Activated CD4-positive, alpha-beta T cell treated with anti-CD3 and anti-CD28 coated beads, Interleukin-2, amount 50 U/mL, for 16 hours (primary cell): ENCODE data around the gene CASP6.

Experiments used
- DNase-seq: peaks from one replicate; pipeline ENCODE4 v3.0.0-alpha.2; 2020

CASP6 gene

DNA sequence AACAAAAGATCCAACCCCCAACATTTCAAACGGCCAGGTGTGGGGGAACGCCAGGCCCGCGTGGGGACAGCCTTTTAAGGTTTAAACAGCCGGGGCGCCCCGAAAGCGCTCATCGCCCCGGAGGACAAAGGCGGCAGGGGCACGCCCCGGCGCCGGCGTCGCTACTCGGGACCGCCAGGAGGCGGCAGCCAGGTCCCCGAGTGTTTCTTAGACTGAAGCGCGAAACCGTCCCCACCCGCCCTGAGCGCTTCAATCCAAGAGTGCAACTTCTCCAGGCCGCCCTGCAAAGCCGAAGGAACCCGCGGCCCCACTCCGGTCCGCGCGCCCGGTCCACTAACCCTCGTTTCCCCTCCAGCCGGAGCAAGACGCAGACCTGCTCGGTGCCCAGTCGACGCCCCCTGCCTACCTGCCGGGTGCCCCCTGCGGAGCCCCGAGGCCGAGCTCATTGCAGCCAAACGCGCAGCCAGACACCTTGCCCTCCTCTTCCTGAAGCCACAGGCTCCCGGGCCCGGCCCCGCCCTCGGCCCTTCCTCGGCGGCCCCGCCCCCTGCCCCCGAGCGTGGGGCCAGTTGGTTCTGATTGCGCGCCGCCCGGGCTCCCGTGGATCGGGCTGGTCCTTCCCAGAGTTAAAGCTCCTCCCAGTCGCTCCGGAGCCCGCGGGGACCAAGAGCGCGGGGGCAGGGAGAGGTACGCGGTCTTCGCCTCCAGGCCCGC is at the start of gene CASP6:
Gene CASP6 (minus strand): TSS at position 496 of the 714 bp plus-strand sequence. CDS start 50 bp downstream, at position 446.
- DNase-seq, result peak; percentile 74

DNA sequence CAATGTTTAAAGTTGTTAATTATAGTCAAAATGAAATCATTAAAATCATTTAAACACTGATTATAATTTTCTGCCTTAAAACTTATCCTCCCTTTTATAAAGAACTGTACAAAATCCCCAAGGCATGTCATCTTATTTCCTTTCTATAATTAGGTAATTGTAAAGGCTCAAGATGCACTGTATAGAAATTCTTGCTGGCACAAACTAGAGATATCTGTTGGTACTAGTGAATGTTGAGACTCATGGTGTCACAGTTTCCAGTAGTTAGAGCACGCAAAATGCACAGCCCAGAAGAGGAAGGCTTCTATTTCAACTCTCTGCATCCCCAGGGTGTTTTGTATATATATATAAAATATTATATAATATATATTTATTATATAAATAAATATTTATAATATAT is 49.3 kb upstream of the CASP6 start:
- no peak for DNase-seq

DNA sequence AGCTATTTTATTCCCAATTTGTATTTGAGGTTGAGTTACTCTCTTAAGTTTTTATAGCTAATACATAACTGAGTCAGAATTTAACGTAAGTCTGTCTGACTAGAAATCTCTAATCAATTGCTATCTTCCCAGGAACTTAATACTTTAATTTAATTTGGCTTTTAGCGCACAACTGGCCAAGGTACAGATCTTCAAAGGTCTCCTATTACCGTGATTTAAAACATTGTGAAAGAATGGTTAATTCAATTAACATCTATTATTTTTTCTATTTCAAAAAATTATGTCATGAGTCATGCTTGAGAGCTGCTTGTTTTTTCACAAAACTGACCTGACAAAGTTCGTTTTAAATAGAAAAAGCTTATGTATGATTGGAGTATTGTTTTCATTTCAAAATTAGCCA is 48.6 kb upstream of the CASP6 start:
- DNase-seq, result no peak

DNA sequence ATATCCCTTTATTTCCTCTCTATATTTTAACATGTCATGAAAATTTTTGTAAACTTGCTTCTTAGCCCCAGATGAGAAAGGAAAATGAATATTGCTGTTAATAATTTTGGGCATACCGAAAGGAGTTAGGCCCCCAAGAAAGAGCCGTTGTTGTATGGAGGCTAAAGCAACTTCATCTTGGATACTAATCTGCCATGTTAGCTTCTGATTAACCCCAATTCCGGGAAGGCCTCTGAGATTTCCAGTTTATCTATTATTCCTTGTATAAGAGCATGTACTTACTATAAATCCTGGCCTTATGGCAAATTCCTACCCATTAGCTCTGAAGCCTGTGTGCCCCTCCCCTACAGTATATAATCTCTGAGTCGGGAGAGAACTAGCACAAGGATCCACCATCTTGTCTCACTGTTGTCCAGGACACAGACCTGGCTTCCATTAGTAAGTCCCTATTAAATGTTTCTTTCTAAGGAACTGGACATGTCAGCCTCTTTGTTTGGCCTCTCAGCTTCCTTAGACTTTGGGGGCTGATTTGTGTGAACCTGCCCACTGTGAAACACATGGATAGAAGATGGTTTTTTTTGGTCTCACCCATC is 47.5 kb upstream of the CASP6 start:
- DNase-seq, result no peak

DNA sequence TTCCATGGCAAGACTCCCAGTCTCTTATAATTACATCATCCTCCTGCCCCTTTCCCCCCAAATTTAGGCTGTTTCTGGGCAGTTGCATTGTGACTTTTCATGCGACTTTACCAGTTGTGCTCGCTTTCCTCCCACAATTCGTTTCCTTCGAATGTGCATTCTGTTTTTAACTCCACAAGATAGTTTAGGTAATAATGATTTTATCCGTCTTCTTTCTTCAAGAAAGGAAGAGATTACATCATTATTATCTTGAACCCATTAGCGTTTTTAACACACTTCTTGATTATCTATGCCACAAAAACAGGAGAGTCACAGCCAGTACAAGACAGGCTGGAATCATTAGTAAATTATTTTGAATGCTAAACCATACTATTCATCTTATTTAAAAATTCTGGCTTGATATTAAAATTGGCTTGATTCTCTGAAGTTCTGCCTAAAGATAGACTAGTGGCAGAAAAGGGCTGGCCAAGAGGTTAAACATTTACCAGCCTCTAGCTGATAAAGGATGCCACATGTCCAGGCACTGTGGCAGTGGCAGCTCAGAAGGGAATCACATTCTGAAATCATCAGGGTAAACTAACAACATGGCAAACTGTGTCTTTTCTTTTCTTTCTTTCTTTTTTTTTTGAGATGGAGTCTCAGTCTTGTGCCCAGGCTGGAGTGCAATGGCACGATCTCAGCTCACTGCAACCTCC is 46.3 kb upstream of the CASP6 start:
- no peak for DNase-seq

DNA sequence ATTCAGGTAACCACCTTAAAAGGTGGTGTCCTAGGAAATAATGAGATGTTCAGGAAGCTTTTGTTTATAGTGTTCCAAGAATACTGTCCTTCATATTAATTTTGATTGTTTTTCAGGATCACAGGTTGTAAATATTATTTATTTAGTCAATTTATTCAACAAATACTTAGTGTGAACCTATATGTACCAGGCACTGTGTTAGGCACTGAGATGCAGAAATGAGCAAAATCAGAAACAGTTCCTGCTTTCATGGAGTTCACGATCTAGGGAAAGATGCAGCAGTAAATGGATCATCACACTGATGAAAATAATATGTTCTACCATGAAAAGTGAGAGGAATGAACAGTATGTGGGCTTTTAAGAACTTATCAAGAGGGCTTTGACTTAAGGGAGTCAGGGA is 44.9 kb upstream of the CASP6 start:
- DNase-seq, result no peak

DNA sequence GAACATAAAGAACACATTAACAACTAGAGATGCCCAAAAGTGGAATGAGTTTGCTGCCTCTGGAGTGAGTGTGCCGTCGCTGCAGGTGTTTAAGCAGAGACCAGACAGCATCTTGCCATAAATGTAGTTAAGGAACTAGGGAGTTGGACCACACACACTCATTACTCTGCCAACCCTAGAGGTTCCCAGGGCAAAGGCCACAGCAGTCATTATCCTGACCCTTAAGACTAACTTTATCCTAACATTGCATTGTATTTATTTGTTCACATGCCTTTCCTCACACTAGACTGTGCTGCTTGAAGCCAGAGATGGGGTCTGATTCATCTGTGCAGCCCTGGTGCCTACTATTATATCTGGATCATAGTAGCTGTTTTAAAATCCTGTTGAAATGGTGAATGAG is 43.5 kb upstream of the CASP6 start:
- no peak for DNase-seq

DNA sequence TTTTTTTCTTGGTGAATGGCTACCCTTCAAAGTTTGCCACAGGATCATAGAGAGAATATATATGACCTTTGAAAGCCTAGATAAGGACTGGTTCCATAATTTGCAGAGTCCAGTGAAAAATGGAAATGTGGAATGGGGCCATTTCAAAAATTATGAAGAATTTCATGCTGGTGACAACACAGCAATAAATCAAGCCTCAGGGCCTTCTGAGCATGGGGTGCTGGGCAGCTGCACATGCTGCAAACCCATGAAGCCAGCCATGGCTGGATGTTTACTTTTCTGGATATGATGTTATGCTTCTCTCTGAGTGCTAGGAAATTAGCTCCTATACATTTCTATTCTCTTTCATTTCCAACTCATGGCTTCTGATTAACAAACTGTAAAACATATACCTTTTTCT is 42.6 kb upstream of the CASP6 start:
- no peak for DNase-seq

DNA sequence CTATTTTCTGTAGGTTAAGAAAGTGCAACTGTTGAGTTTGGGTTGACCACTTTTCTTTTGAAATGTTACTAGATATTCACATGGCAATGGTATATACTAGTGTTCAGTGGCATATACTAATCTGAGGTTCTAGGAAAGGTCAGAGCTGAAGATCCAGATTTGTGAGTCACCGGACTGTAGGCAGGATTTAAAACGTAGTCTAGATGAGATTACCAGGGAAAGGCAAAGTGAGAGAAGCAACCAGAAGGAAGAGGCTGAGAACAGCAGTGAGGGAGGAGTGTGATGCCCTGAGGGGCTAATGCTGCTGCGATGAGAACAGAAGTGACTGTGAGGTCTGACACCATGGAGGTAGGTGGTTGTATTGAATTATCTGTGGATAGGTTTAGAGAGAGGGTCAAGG is 36.3 kb upstream of the CASP6 start:
- DNase-seq, result no peak

DNA sequence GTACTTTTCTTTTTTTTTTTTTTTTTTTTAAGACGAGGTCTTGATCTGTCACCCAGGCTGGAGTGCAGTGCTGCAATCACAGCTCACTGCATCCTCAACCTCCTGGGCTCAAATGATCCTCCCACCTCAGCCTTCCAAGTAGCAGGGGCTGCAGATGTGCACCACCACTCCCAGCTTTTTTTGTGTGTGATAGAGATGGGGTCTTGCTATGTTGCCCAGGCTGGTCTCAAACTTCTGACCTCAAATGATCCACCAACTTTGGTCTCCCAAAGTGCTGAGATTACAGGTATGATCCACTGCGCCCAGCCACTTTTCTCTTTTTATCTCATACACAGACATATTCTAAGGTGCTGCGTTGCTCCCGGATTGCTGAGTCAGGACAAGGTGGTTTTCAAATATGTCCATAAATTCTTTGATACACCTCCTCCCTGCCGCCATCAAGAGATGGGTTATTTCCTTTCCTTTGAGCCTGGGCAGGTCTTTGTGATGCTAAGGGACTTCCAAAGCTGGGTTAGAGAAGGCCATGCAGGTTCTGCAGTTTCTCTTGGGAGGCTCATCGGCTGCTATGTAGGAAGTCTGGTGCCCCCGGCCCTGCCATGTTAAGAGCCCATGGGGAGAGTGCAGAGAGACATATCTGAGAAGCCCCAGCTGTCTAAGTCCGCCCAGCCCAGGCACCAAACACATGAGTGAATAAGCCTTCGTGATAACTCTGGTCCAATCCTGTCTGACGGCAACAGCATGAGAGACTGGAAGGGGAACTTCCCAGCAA is 35.0 kb upstream of the CASP6 start:
- no peak for DNase-seq

DNA sequence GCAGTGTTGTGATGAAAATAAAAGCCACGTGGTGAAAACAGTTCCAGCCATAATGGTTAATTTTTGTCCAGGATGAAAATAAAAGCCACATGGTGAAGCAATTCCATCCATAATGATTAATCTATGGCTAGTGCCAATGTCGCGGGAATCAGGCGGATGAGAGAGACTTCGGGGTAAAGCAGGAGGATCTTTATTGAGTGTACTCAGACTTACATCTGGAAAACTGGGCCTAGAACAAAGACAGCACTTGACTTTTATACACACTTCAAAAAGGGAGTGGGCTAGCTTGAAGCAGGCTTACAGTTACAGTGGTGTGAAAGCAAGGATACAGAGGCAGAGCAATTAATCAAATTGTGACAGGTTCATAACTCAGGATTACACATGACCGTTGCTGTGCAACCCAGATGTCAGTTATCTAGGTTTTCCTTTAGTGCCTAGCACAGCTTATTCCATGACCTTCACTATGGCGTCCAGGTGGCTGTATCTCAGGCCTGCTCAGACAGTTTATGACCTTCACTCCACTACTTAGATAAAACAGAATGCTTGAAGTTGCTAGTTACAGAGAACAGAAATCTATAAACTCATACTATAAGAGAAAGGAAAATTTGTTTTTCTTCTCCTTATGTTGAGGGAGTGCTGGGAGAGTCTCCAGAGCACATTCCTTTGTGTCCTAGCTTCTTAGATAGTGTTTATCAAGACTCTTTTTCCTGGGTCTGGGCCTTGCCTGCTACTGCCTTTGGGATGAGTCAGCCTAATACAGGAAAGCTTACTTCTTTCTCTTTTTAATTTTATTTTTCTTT is 32.5 kb upstream of the CASP6 start:
- DNase-seq, result no peak

DNA sequence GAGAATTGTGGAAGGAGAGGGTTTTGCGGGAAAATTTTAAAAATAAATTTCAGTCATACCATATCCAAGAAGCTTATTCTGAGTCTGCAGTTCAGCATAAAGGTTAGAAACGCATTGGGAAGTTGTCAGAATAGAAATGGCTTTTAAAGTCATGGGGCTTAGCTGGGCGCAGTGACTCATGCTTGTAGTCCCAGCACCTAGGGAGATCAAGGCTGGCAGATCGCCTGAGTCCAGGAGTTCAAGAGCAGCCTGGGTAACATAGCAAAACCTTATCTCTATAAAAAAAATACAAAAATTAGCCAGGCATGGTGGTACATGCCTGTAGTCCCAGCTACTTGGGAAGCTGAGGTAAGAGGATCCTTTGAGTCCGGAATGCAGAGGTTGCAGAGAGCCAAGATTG is 30.5 kb upstream of the CASP6 start:
- no peak for DNase-seq

DNA sequence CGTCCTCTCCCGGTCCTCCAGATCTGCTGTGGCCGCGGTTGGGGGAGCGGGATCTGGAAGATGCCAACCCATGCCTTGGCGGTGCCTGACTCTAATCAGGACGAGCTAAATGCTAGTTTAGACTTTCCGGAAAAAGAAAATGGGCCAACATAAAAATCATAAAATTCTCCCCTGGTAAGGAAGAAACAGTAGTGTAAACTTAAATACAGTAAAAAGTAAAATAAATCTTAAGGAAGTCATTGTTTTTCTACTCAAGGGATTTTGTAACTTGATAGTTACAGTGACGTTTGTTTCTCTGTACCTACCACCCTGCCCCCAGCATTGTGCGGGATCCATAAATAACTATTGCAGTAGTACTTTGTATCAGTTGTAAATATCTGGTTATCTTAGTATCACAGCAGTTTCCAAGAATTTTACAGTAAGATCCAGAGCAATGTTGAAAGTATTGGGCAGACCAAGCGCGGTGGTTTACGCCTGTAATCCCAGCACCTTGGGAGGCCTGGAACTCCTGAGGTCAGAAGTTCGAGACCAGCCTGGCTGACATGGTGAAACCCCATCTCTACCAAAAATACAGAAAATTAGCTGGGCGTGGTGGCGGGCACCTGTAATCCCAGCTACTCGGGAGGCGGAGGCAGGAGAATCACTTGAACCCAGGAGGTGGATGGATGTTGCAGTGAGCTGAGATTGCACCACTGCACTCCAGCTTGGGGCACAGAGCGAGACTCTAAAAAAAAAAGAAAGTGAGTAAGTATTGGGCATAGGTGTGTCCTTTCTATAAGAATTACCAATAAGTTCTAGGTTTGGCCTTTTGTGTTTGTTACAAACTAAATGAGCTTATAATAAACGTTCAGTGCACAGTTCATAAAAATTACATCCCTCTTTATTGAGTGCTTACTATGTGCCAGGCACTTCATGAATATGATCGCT is 27.6 kb upstream of the CASP6 start:
- DNase-seq, result no peak

DNA sequence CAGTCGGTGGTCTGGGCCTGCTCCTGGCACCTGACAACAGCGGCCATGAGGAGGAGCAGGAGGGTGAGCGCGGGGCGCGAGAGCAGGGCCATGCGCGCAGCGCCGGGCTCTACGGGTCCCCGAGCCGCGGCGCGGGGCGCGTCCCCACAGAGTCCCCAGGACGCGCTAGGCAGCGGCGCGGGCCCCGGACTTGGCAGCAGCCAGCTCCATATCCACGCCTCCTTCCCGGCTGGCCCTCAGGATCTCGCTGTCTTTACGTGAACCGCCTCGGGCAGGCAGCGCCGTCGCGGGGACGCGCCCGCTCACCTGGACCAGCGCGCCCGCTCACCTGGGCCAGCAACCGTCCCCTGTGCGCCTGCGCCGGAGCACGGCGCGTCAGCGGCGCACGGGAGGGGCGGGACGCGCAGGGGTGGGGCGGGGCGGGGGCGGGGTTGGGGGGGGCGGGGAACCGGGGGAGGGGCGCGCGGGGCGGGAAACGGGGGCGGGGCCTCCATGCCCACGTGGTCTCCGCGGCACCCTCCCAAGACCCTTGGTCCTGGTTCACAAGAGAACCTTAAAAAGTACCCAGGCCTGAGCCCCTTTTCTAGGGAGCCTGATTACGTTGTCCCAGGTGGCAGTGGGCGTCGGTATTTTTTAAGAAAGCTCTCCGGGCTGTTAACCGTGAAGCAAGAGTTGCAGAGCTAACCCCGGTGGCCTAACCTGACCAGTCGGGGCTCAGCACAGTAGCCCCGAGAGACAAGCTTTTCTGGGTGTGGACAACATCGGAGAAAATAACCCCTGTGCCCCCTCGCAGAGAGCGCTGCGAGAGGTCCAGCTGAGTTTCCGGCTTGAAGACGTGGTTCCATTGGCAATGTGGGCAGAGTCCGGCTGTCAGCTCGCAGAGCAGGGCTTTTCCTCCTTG is 26.7 kb upstream of the CASP6 start, which contains the start of gene PLA2G12A:
Gene PLA2G12A (minus strand): TSS at position 353 of the 901 bp plus-strand sequence. CDS start 261 bp downstream, at position 92.
- peak; percentile 71 for DNase-seq

DNA sequence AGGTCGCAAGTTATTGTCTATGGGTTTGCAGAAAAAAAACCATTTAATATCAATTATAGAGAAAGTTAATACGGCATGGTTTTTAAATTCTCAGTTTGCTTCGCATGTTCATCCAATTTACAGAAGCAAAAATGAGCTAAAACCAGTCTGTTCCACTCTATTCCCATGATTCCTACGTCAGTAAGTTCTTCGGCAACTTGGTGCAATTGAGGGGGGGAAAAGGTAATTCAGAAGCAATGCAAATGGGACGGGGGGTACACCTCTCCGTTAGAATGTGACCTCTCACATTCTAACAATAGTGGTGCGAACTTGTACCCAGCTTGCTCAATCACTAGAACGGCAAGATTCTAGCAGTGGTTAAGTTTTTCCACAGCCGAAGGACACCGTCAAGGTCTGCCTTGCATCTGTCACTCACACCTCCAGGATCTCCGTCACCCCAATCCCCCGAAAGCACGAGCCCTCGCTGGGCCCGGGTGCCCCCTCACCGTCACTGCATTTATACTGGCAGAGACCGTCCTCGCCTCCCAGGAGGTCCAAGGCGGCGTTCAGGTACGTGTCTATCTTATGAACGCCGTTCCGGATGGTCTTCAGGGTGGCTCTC is 26.0 kb upstream of the CASP6 start:
- DNase-seq, result peak; percentile 16

DNA sequence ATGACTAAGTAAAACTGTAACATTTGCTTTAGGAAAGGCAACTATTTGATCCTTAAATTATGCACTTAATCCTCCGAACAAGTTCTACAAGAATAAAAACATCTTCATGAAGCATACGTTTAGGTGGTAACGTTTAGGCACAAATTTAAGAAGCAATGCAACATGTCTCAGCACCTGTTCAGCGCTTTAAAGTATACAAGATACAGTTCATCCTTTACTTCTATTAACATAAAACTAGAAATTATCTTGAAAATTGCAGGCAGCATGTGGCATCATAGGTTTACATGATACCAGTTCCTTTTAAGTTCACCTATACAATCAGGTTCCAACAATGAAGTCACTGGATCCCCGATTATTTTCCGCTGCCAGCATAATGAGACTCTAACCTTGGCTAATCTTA is 25.1 kb upstream of the CASP6 start:
- DNase-seq, result no peak

DNA sequence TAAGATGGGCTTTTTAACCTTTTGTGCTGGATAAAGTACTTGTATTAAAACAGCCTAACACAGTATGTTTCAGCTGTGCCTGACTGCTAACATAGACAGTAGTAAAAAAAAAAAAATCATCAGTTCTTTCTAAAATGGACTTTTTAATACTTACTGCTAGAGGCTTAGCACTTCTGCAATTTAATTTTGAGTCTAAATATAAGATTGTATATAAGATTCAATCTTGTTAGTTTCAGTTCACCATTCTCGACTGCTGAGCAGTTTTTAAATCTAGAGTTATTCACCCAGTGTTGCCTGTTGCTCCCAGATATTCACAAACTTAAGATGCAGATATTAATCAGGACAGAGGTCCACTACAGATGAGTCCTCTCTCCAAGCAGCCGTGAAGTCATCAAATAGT is 19.9 kb upstream of the CASP6 start:
- DNase-seq, result no peak

DNA sequence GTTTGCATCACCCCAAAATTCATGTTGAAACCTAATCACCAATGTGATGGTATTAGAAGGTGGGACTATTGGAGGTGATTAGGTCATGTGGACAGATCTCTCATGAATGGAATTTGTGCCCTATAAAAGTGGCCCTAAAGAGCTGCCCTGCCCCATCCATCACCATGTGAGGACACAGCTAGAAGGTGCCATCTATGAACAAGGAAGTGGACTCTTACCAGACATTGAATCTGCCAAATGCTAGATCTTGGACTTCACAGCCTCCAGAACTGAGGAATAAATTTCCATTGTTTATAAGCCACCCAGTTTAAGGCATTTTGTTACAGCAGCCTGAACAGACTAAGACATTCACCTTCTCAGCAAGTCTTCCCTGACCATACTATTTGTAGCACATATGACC is 19.1 kb upstream of the CASP6 start:
- no peak for DNase-seq

DNA sequence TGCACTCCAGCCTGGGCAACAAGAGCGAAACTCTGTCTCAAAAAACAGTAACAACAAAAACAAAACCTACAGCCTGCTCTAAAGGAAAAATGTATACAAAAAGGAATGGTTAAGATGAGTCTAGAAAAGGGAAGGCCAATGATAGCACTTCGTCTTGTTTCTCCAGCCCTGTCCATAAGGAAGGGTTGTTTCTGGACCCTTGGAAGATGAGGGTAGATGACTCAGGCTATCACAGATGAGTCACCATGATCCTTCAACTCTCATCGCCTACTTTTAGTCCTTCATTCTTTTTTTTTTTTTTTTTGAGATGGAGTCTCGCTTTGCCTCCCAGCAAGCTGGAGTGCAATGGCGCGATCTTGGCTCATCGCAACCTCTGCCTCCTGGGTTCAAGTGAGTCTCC is 17.8 kb upstream of the CASP6 start:
- DNase-seq, result no peak

DNA sequence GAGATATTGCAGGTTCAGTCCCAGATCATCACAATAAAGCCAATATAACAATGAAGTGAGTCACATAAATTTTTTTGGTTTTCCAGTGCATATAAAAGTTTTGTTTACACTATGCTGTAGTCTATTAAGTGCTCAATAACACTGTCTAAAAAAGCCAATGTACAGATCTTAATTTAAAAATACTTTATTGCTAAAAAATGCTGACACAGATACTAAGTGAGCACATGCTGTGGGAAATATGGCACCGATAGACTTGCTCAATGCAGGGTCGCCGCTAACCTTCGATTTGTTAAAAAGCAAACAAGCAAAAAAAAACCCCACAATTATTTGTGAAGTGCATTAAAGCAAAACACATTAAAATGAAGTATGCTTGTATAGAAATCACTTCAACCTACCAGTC is 16.4 kb upstream of the CASP6 start:
- no peak for DNase-seq
